Prostate gland (tissue), 2 donors: ENCODE results near the gene TAB3. TPM values are rescaled to one million over a fixed set of nuclear protein-coding genes. Genes with fewer than 3 reads are reported as not detected.

ENCODE experiments used
- DNase-seq: peaks from one replicate; pipeline ENCODE4 v3.0.0-alpha.2; 2019; ENCODE audit warnings: low spot score
- H3K27ac ChIP-seq, 2 donors: fragments of 200-600 bp; sonication (generic); 2 replicates each; pipeline ENCODE4 v1.5.1; 2017 to 2019
- H3K27me3 ChIP-seq: fragments of 200-600 bp; sonication (generic); replicated peaks from 2 replicates; pipeline ENCODE4 v1.5.1; 2019; ENCODE audit not compliant: insufficient read depth
- H3K36me3 ChIP-seq, 2 donors: fragments of 200-600 bp; sonication (generic); 1 replicate in 1 of 2; 2 replicates in 1 of 2; pipeline versions ENCODE4 v1.5.1 to v1.8.1; 2017 to 2019
- H3K4me1 ChIP-seq: fragments of 200-600 bp; sonication (generic); replicated peaks from 2 replicates; pipeline ENCODE4 v1.5.1; 2019
- H3K4me3 ChIP-seq, 2 donors: fragments of 200-600 bp; sonication (generic); 2 replicates each; pipeline ENCODE4 v1.5.1; 2017 to 2019
- H3K9me3 ChIP-seq: fragments of 200-600 bp; sonication (generic); 2 replicates; pipeline ENCODE4 v1.5.1; 2017
- POLR2A ChIP-seq: fragments of 450-650 bp; IDR thresholded peaks from one replicate; pipeline ENCODE4 v1.6.1; 2016; ENCODE audit warnings: antibody characterized with exemption, mild to moderate bottlenecking
- POLR2AphosphoS5 ChIP-seq: sonication (generic); formaldehyde crosslinking; IDR thresholded peaks from one replicate; pipeline ENCODE4 v1.6.1; 2017; ENCODE audit warnings: antibody characterized with exemption
- WGBS: methylation state at CpG from one replicate; pipeline ENCODE4 v1.1.5; 2018; 5-methylcytosine and 5-hydroxymethylcytosine counted together
- intact Hi-C: fragments of 100-400 bp; cut with DNase I; formaldehyde crosslinking; loops from one replicate; pipeline ENCODE4 v1.14.2; 2022
- total RNA-seq, 2 donors: library from RNA; depleted of rRNA; stranded (reverse); fragments of >200 nt; gene quantifications; one replicate each; pipeline ENCODE4 v1.1.0, GENCODE V29; 2016
- TF ChIP-seq, protein P1 (sequence below), 4 experiments: fragments of 200-600 bp in 2 of 4; fragments of 450-650 bp in 2 of 4; sonication (generic) in 2 of 4; IDR thresholded peaks; 1 replicate in 3 of 4; 2 replicates in 1 of 4; pipeline ENCODE4 v1.5.1; 2016 to 2019; ENCODE audit warnings: antibody characterized with exemption in 4 of 4, mild to moderate bottlenecking in 2 of 4, moderate library complexity in 2 of 4

Gene TAB3
- total RNA-seq, 2 donors from 2014 or later = 53.1 to 166 TPM

DNA sequence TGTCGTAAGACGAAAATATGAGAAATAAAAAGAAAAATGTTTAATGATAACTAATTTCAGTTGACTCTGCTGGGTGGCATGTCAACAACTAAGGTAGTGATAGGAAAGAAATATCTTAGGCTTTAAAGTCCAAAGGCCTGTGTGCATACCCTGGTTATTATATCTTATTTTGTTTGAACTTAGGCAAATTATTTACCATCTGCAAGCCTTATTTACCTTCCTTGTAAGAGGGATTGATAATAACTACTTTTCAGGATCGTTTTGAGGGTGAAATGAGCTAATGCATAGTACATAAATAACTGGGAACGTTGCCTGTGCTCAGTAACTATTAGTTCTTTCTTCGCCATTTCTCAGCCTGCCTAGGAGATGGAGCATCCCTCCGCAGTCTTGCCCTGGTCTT is 41.6 kb upstream of the TAB3 start:
- Histone ChIP-seq H3K27me3 (no peaks in the 10 kb centered on the region), H3K27ac (no peak overlapping the region), H3K4me3 (no peak overlapping the region), H3K36me3 (no peaks in the 10 kb centered on the region), H3K4me1 (no peaks in the 10 kb centered on the region), H3K9me3 (no peaks in the 10 kb centered on the region)
- no peak for DNase-seq
- 80% methylated on average over 6 of the region's 6 CpGs for WGBS
- no peak for TF ChIP-seq POLR2AphosphoS5
- TF ChIP-seq, protein P1, sequence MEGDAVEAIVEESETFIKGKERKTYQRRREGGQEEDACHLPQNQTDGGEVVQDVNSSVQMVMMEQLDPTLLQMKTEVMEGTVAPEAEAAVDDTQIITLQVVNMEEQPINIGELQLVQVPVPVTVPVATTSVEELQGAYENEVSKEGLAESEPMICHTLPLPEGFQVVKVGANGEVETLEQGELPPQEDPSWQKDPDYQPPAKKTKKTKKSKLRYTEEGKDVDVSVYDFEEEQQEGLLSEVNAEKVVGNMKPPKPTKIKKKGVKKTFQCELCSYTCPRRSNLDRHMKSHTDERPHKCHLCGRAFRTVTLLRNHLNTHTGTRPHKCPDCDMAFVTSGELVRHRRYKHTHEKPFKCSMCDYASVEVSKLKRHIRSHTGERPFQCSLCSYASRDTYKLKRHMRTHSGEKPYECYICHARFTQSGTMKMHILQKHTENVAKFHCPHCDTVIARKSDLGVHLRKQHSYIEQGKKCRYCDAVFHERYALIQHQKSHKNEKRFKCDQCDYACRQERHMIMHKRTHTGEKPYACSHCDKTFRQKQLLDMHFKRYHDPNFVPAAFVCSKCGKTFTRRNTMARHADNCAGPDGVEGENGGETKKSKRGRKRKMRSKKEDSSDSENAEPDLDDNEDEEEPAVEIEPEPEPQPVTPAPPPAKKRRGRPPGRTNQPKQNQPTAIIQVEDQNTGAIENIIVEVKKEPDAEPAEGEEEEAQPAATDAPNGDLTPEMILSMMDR (IDR thresholded peaks at IDR 0.05) = no peak
- no peak for TF ChIP-seq POLR2A
- intact Hi-C loops = no loop called here

DNA sequence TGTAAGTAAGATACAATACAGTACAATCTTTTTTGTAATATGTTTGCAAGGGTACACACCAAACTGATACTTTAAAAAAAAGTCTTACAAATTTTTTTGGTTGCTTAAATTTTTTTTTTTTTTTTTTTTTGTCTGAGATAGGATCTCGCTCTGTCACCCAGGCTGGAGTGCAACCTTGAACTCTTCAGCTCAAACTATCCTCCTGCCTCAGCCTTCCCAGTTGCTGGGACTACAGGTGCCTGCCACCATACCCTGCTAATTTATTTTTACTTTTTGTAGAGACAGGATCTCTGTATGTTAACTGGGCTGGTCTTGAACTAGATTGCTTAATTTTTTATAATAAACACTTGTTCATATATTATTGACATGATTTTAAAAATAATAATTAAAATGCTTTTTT is 41.1 kb upstream of the TAB3 start:
- TF ChIP-seq, protein P1 (IDR thresholded peaks at IDR 0.05) = no peak
- TF ChIP-seq POLR2AphosphoS5 = no peak
- TF ChIP-seq POLR2A = no peak

DNA sequence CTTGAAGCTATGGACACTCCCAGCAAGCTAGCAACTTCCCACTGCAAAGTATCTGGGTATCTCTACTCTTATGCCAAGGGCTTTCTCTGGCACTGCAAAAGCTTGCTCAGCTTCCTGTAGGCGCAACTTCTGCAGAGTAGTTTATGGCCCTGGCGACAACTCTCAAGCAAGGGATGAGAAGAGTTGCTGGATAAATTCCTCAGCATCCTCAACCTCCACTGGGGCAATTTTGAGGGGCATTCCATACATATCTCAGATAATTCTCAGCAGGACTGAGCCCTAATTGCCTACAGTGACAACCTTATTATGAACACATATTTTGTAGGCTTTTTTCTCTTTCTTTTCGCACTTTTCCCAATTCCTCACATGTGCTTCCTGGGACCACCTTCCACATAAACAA is 31.2 kb upstream of the TAB3 start:
- WGBS = 96% methylated on average over 3 of the region's 3 CpGs

More for the DNA sequence above, 41.1 kb upstream of the TAB3 start:
- Histone ChIP-seq H3K9me3 (no peaks in the 10 kb centered on the region), H3K36me3 (no peaks in the 10 kb centered on the region), H3K4me1 (no peaks in the 10 kb centered on the region), H3K27me3 (no peaks in the 10 kb centered on the region), H3K4me3 (no peak overlapping the region), H3K27ac (no peak overlapping the region)
- 100% methylated on average over 1 of the region's 1 CpG for WGBS
- intact Hi-C loops = no loop called here
- no peak for DNase-seq

DNA sequence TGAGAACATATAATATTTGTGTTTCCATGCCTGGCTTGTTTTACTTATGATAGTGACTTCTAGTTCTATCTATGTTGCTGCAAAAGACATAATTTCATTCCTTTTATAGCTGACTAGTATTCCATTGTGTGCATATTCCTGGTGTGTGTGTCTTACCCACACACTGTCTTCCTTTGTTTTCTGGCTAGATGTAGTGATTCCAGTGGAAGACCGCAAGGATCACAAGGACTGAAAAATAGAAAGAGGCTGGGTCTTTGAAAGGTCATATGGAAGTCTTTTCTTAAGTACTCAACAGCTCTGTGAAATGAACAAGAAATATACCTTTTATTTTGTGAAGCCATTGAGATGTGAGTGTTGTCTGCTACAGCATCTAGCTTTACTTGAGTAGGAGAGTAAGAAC is 29.4 kb upstream of the TAB3 start:
- intact Hi-C loops = no loop called here
- TF ChIP-seq POLR2A = no peak
- TF ChIP-seq, protein P1 (IDR thresholded peaks at IDR 0.05) = no peak
- no peak for TF ChIP-seq POLR2AphosphoS5
- DNase-seq = no peak
- H3K4me1 ChIP-seq = no peaks in the 10 kb centered on the region
- no peaks in the 10 kb centered on the region for H3K36me3 ChIP-seq
- no peaks in the 10 kb centered on the region for H3K27me3 ChIP-seq
- H3K4me3 ChIP-seq = no peak overlapping the region
- no peak overlapping the region for H3K27ac ChIP-seq
- WGBS = 88% methylated on average over 1 of the region's 1 CpG
- no peaks in the 10 kb centered on the region for H3K9me3 ChIP-seq

More for the DNA sequence above, 31.2 kb upstream of the TAB3 start:
- H3K27ac ChIP-seq = no peak overlapping the region
- TF ChIP-seq POLR2AphosphoS5 (no peak), POLR2A (no peak)
- no peaks in the 10 kb centered on the region for H3K27me3 ChIP-seq
- no peak overlapping the region for H3K4me3 ChIP-seq
- intact Hi-C loops = no loop called here
- H3K9me3 ChIP-seq = no peaks in the 10 kb centered on the region
- no peaks in the 10 kb centered on the region for H3K4me1 ChIP-seq
- no peaks in the 10 kb centered on the region for H3K36me3 ChIP-seq
- no peak for DNase-seq

DNA sequence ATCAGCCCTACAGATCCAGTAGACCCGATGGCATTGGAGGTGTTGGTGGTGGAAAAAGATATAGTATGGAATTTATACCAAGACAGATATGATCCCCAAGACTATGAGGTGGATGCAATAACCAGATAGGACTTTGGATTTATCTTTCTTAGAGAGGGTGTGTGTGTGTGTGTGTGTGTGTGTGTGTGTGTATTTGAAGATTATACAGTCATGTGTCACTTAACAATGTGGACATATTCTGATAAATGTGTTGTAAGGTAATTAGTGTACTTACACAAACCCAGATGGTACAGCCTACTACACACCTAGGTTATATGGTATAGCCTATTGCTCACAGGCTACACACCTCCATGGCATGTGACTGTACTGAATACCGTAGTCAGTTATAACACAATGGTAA is 24.4 kb upstream of the TAB3 start:
- H3K27ac ChIP-seq = no peak overlapping the region
- H3K27me3 ChIP-seq = no peaks in the 10 kb centered on the region
- TF ChIP-seq, protein P1 (IDR thresholded peaks at IDR 0.05) = no peak
- TF ChIP-seq POLR2AphosphoS5 = no peak
- no peak for TF ChIP-seq POLR2A
- no peaks in the 10 kb centered on the region for H3K36me3 ChIP-seq
- 100% methylated on average over 2 of the region's 2 CpGs for WGBS
- no peak for DNase-seq
- H3K4me3 ChIP-seq = no peak overlapping the region
- H3K9me3 ChIP-seq = no peaks in the 10 kb centered on the region
- intact Hi-C loops = no loop called here
- no peaks in the 10 kb centered on the region for H3K4me1 ChIP-seq
